HTERT RPE-1 (cell line): ENCODE results near the gene RNF225.
"Not testable (repeated sequence)": the region's sequence is repeated elsewhere in the genome, so short reads cannot be mapped to it uniquely, and the experiment has no call there.

Experiments
- in situ Hi-C: fragments of 300-500 bp; cut with MboI; formaldehyde crosslinking; loops from 4 replicates; pipeline ENCODE4 v1.14.3; 2020; ENCODE audit warnings: low sequenced_read_pairs

RNF225 gene

DNA sequence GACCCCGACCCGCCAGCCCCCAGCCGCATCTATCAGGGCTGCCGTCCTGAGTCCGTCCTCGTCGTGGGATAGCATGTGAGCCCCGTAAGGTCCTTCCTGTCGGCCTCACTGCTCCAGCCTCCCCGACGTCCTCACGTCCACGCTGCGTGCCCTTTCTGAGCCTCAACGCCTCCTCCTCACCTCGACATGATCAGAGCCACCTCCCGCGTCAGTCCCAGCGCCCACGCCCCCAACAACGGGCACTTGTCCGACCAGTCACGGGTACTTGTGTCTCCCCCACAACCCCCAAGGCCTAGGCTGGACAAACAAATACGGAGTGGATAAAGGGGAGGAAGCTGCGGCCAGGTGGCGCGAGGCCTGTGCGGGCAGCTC is 33.6 kb upstream of the RNF225 start:
- in situ Hi-C loops: no loop called here

DNA sequence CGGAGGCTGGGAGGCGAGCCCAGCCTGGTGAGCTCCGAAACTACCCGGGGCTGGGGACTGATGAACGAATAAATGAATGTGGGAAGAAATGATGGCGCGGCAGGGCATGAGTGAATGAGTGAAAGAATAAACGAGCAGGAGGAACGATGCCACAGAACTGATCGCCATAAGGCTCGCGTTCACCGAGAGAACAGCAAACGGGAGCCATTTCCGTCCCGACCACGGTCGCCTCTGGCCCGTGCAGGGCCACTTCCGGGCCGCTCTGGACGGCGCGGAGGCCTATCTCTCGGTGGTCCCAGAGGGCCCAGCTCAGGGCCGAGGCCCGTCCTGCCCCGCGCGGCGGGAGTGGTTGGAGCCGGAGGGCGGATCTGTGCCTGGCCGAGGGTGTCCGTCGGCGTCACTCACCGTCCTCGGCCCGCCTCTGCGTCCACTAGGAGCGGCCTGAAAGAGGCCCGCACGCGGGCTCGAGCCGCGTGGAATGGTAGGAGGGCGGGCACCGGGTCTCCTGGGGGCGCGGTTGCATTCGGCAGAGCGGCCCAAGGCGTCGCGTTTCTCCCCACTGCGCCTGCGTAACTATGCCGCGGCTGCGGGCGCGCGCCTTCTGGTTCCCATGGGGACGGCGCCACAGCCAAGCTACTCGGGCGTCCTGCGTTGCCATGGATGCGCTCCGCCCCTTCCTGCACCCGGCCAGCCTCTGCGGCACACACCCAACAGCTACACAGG is 33.0 kb upstream of the RNF225 start, which contains the start of gene ZNF497:
Gene ZNF497, minus strand, starts transcription at position 480 of the 723 bp plus-strand sequence. CDS start 5,116 bp downstream, outside the sequence.
- in situ Hi-C loops: no loop called here

DNA sequence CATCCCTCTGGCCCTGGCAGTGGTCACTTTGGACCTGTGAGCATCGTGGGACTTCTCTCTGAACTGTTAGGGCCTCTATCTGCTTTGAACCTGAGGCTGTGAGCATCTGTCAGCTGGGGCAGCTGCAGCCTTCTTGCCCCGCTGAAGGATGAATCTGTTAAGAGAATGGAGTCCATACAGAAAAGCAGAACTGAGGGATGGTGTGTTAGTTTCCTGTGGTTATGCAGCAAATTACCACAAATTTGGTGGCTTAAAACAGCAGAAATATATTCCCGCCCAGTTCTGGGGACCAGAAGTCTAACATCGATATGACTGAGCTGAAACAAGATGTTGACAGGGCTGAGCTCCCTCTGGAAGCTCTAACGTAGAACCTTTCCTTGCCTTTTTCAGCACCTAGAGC is 31.3 kb upstream of the RNF225 start:
- in situ Hi-C loops: no loop called here

DNA sequence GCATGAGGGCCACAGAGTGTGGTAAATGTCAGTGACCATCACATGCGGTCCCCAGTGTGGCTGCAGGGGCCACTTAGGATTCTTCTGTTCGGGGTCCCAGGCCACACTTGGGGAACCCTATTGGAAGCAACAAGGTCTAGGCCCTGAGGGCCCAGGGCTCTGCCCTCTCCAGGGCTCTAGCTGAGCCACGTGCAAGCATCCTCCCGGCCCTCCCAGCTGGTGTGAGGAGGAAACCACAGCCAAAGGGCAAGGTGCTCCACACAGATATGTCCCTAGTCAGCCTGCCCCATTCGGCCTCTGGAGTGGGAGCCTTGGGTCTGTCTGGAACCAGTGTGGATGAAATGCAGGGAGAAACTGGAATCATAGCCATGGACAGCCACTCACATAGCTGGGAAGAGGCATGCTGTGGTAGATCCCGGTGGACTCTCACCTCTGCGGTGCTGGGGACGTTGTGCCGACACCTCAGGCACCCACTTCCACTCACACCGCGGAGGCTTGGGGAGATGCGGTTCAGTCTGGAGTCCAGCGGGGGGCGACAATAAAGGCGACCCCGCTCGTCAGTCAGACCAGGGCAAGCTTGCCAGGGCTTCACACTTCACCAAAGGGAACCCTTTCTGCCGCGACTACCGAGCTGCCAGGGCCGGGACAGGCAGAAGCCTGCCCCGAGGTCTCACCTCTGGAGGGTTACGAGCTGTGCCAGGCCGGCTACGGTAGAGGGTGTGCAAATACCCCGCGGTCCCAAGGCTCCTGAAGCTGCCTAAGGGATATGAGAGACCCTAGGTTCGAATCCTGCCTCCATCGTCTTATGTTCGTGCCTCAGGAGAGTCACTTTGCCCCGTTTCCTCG is 28.6 kb upstream of the RNF225 start:
- in situ Hi-C loops: no loop called here

DNA sequence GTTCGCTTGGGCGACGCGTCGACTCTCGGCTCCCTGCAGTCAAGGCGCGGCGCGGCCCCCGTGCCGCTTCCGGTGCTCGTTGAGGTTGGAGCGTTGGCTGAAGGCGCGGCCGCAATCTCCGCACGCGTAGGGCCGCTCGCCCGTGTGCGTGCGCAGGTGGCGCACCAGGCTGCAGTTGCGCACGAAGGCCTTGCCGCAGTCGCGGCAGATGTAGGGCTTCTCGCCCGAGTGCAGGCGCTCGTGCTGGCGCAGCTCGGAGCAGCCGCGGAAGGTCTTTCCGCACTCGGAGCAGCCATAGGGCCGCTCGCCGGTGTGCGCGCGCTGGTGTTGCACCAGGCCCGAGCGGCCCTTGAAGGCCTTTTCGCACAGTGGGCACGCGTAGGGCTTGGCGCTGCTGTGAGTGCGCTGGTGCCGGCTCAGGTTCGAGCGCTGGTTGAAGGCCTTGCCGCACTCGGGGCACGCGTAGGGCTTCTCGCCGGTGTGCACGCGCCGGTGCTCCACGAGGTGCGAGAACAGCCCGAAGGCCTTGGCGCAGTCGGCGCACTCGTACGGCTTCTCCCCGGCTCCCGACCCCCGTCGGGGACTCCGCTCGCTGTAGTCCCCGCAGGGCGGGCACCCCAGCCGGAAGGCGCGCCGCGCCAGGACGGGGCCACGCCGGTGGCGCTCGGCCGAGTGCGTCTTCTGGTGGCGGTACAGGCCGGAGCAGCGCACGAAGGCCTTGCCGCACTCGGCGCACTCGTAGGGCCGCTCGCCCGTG is 27.6 kb upstream of the RNF225 start:
- in situ Hi-C loops: no loop called here

DNA sequence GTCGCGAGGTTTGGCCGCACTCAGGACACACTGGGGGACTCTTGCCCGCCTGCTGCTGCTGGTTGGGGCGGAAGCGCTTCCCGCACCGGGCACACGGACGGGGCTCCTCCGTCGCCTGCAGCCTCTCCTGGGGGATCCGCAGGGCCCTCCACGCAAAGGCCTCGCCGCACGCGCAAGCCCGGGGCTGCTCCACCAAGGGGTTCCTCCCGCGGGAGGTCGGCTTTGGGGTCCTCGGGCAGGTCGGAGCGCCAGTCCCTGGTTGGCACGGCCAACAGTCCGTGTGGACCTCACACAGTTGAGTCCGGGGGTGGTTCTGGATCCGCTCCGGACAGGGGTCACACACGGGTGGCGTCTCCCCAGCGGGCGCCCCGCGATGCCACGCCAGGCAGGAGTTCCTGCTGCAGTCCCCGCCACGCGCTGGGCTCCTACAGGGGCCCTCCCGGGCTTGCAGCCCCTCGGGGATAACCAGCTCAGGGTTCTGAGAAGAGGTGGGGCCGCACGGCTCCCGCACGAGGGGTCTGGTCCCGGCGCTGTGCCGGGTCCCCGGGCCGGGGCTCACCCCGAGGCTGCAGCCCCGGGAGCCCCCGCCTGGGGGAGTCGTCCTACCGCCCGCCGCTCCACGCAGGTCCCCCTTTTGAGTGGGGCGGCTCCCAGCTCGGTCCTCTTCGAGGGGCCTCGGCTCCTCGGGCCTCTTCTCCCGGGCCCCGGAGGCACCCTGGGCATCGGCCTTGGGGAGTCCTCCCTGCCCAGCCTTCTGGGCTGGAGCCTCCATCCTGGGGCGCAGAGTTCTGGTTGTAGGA is 26.7 kb upstream of the RNF225 start:
- in situ Hi-C loops: no loop called here

DNA sequence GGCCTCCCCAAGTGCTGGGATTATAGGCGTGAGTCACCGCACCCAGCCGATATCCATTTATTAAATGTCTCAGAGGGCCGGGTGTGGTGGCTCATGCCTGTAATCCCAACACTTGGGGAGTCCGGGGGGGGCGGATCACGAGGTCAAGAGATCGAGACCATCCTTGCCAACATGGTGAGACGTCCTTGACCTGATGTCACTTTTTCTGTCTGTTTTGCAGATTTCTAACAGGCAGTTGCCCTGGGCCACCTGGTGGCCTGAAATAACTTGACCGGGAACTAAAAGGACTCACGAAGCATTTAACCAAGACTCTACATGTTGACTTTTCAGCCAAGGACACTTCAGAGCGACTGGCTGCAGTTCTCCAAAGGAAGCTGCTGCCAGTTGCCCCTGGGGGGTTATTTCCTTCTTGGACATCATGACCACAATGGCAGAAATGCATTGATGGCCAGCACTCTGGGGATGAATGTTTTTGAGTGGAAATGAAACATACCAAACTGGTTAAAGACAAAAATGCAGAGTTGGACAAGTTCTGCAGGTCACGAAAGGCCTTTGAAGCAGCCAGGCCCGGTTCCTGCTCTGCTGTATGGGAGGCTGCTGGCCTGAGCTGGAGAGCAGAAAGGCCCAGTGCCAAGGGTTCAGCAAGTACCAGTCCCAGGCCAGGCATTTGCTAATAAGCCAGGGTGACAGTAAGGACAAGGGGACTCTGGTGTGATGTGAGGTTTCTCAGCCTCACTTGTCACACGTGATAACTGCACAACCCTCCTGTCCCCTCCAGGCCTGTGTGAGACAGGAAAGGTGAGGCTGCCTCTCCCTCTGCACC is 22.9 kb upstream of the RNF225 start:
- in situ Hi-C loops: no loop called here

DNA sequence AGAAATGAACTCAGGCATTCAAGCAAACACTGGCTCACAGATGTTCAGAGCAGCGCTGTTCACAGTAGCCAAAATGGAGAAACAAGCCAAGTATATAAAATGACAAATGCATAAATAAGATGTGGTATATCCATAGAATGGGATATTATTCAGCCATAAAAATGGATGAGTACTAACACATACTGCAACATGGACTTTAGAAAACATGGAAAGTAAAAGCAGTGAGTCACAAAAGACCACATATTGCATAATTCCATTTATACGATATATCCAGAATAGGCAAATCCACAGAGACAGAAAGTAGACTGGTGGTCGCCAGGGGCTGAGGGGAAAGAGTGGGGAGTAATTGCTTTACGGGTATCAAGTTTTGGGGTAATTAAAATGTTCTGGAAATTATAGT is 21.3 kb upstream of the RNF225 start:
- in situ Hi-C loops: no loop called here

DNA sequence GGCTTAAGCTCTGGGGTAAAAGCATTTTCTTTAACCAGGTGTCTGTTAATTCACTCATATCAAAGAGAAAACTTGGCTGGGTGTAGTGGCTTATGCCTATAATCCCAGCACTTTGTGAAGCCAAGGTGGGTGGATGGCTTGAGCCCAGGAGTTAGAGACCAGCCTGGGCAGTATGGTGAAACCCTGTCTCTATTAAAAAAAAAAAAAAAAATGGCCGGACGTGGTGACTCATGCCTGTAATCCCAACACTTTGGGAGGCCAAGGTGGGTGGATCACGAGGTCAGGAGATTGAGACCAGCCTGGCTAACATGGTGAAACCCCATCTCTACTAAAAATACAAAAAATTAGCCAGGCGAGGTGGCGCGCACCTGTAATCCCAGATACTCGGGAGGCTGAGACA is 18.7 kb upstream of the RNF225 start:
- in situ Hi-C loops: not testable (repeated sequence)

DNA sequence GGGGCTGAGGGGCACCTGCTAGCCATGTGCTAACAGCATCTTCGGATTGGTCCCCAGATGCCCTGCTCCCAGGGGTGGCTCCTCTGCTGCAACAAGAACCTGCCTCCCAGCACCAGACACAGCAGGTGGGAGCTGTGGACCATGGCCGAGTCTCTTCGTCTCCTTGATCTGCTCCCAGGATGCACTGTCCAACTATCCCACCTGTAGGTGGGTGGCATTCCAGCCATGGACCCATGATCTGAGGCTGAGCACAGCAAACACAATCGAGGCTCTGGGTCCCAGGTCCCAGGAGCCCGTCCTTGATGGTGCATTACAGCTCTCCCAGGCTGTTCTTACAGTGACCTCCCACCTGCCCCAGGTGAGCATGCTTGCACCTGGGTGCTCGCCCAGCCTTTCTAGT is 16.2 kb upstream of the RNF225 start:
- in situ Hi-C loops: no loop called here

DNA sequence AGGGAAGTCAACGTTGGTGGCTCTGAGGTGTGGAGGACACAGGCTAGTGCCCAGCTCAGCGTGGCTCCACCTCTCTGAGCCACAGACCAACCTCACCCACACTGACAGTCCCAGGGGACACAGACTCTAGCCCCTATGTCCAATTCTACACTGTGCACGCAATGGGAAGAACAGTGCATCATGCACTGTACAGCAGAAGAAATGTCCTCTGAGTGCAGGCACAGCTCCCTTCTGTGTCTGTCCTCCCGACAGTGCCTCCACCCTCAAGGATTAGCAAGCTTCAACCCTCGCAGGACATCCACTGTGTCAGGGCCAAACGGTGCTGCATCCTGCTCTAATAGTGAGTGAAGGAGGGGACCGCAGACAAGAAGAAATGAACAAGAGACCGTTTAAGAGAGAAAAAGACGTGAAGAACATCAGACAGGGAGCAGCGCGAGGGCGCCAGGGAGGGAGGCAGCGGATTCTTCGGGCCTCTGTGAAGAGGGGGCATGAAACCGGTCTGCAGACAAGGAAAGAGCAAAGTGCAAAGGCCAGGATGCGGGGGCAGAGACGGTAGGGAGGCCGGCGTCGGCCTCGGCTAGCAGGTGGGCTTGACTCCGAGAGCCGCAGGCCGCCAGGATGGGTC is 15.3 kb upstream of the RNF225 start:
- in situ Hi-C loops: no loop called here

DNA sequence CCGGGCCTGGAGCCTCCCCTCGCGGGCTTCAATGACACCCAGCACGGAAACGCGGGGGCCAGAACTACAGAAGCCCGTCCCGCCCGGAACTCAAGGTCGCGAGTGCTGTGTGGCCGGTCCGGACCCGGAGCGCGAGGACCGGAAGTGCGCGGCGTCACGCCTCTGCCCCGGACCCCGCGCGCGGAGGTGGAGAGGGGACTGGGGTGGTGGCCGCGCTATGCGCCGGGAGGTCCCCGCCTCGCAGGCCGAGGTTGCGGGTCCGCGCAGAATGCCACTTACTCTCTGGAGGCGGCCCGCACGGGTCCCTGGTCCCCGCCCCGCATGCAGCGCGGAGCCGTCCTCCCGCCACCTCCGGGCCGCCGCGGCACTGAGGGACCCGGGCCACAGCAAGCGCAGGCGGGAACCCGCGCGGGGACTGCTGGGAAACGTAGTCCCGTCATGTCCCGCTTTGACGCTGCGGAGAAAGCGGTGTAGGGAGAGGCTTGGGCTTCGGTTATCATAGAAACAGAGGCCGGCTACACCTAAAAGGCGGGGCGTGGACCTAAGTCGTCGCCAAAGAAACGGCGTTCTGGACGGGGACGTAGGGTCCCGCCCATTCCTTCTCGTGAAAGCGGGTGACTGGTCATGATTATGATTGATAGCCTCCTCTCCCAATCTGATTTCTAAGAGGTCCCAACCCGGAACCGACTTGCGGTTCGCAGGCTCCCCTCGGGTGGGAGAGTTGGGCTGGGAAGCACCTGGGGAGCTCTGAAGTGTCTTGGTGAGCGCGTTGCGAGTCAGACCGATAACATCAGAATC is 14.6 kb upstream of the RNF225 start, which contains the start of gene ZNF837:
Gene ZNF837, minus strand, starts transcription at position 369 of the 798 bp plus-strand sequence. CDS start 11,698 bp downstream, outside the sequence.
- in situ Hi-C loops: no loop called here

DNA sequence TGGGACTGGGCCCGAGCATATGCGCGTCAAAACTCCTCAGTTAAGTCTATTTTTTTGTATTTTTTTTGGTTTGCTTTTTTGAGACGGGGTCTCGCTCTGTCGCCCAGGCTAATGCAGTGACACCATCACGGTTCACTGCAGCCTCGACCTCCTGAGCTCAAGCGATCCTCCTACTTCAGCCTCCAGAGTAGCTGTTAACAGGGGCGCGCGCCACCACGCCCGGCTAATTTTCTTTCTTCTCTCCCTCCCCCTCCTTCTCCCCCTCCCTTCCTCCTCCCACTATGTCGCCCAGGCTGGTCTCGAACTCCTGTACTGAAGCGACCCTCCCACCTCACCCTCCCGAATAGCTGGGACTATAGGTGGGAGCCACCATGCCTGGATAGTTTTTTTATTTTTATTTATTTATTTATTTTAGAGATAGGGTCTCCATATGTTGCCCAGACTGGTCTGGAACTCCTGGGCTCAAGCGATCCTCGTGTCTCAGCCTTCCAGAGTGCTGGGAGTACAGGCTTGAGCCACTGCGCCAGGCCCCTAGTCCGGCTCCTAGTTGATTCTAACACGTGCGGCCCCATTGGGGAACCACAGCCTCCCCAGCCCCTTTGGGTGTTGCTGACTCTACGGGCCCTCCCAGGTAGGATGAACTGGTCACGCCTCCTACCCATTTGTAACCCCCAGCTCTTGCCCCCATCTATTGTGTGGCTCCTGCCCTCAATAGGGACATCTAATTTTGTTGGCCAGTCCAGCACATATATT is 13.8 kb upstream of the RNF225 start:
- in situ Hi-C loops: no loop called here

DNA sequence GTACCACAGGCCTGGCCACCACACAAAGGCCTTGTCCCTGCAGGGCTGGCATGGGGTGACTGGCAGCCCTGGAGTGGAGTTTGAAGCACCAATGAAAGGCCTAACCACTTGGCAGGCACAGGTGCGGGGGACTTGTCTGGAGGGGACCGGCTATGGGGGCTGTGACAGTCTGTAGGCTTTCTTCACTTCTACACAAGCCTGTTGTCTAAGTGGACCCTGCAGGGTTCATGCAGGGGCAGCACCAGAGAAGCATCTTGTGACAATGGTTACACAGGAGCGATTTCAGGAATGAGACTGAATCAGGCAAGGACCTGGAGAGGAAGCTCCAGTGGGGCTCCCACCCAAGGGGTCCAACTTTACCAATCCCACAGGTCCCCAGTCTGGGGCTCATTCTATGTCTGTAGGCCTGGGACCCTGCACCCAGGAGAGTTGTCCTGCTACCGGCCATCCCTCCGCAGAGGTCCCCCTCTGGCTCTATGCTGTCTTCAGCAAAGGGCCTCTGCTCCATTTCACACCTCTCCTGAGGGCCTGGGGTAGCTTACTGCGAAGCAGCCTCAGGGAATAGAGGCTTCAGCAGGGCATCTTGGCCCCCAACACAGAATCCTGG is 12.4 kb upstream of the RNF225 start:
- in situ Hi-C loops: no loop called here

DNA sequence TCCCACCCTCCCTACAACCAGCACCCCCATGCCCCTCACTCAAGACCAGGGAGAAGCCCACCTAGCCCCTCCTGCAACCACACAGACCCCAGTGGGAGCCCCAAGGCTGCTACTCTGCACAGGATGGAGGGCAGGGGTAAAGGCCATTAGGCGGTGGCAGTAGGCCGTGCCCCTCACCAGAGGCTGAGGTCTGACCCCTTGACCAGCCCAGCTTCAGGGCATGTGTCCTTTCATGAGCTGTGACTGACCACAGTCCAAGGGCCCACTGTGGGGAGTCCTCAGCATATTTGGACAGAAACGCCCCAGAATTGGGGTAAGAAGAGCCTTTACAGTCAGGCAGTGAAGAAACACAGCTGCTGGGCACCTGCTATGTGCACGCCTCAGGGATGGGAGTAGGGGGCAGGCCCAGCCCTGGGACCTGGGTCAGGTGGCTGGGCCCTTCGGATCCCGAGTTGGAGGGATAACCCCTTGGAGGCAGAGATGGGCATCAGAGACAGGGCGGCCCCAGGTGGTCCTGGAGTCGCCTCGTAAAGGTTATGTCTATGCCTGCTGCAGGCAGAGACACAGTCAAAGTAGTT is 10.1 kb upstream of the RNF225 start:
- in situ Hi-C loops: no loop called here

DNA sequence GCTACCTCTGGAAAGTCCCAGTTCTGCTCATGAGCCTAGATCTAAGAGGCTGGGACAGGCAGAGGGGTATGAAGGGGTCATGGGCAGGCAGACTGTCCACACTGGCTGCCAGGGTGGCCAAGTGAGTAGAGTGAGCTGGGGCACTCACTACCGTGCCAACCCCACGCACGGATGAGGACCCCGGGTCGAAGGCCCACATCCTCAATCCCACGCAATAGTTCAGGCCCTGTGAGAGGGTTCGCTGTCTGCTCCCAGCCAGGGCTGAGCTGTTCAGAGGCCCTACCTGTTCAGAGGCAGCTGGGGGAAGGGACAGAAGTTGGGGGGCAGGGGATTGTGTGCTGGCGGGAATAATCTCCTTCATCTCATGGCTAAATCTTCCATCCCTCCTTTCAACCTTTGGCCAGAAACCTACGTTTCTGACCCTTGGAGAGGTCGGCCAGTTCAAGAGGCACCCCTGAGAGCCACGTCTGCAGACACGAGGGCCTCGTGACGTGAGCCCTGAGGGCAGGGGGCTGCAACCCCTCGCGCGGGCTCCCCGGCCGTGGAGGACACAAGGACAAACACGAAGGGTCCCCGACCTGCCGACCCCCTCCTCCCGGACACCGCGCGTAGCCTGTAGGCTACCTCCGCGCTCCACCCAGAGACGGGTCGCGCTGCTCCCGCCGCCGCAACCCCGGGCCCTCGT is 9.4 kb upstream of the RNF225 start:
- in situ Hi-C loops: no loop called here
